IMR-90 (cell line): ENCODE measurements around the gene STEAP3. TPM values are rescaled to one million over a fixed set of nuclear protein-coding genes. Genes with fewer than 3 reads are reported as not detected.

Experiments used
- ATAC-seq: fragments of 200-7000 bp; cut with Tn5 transposase; 2 replicates; pipeline ENCODE4 v1.9.1; 2020; ENCODE audit warnings: low read depth, mild to moderate bottlenecking, moderate library complexity
- BruUV-seq: library from RNA; stranded (reverse); fragments of 400-500 nt; replicated peaks from 2 replicates; lab custom pipeline; 2021; lab: Mats Ljungman, UMichigan
- CTCF ChIA-PET: fragments of 300-600 bp; formaldehyde crosslinking; extraction: SDS; loops from one replicate; lab custom pipeline; 2021; ENCODE audit warnings: antibody characterized with exemption; lab: Yijun Ruan, JAX
- POLR2A ChIA-PET: fragments of 300-600 bp; sonication (Branson Sonifier 250); formaldehyde crosslinking; loops from one replicate; lab custom pipeline; 2022; ENCODE audit warnings: antibody characterized with exemption; ENCODE audit not compliant: unreplicated experiment; lab: Charles Lee
- DNase-seq: peaks from one replicate; pipeline ENCODE4 v3.0.0; 2013
- H2AFZ ChIP-seq: replicated peaks from 2 replicates; pipeline ENCODE3; 2013; ENCODE audit warnings: low read length, mild to moderate bottlenecking; ENCODE audit not compliant: poor library complexity
- H2AK5ac ChIP-seq: 2 replicates; pipeline ENCODE4 v1.6.1; 2013; ENCODE audit warnings: low read depth, low read length, inconsistent platforms
- H2AK9ac ChIP-seq: replicated peaks from 2 replicates; pipeline ENCODE3; 2013; ENCODE audit warnings: mild to moderate bottlenecking, low read depth, low read length, moderate library complexity; ENCODE audit not compliant: poor library complexity
- H2BK120ac ChIP-seq: 2 replicates; pipeline ENCODE4 v1.6.1; 2013; ENCODE audit warnings: low read depth, low read length, inconsistent platforms
- H2BK15ac ChIP-seq: 3 replicates; pipeline ENCODE4 v1.6.1; 2013; ENCODE audit warnings: low read depth, low read length, inconsistent platforms
- H2BK20ac ChIP-seq: 2 replicates; pipeline ENCODE4 v1.6.1; 2013; ENCODE audit warnings: low read depth, mild to moderate bottlenecking, inconsistent platforms, low read length, moderate library complexity
- H2BK5ac ChIP-seq: 2 replicates; pipeline ENCODE4 v1.6.1; 2013; ENCODE audit warnings: mild to moderate bottlenecking, low read depth, low read length, inconsistent platforms; ENCODE audit not compliant: poor library complexity, severe bottlenecking
- H3K14ac ChIP-seq: replicated peaks from 2 replicates; pipeline ENCODE4 v1.6.1; 2013; ENCODE audit warnings: low read depth, low read length, inconsistent platforms
- H3K18ac ChIP-seq: 2 replicates; pipeline ENCODE4 v1.6.1; 2013; ENCODE audit warnings: low read depth, low read length, control low read depth
- H3K23ac ChIP-seq: 2 replicates; pipeline ENCODE4 v1.6.1; 2013; ENCODE audit warnings: low read depth, low read length, inconsistent platforms
- H3K27ac ChIP-seq: 2 replicates; pipeline ENCODE4 v1.5.1; 2013; ENCODE audit warnings: mild to moderate bottlenecking, control low read depth, low read length; ENCODE audit not compliant: insufficient read depth
- H3K27me3 ChIP-seq: 2 replicates; pipeline ENCODE4 v1.6.1; 2013; ENCODE audit warnings: low read length; ENCODE audit not compliant: control insufficient read depth, insufficient read depth
- H3K36me3 ChIP-seq: 2 replicates; pipeline ENCODE4 v1.6.1; 2013; ENCODE audit warnings: low read length, mixed read lengths; ENCODE audit not compliant: control insufficient read depth, insufficient read depth
- H3K4ac ChIP-seq: 2 replicates; pipeline ENCODE4 v1.6.1; 2013; ENCODE audit warnings: low read depth, low read length, inconsistent platforms
- H3K4me1 ChIP-seq: 2 replicates; pipeline ENCODE4 v1.6.1; 2013; ENCODE audit warnings: low read length, mixed read lengths; ENCODE audit not compliant: control insufficient read depth, insufficient read depth
- H3K4me2 ChIP-seq: 2 replicates; pipeline ENCODE4 v1.6.1; 2013; ENCODE audit warnings: low read depth, mild to moderate bottlenecking, control low read depth, low read length, moderate library complexity
- H3K4me3 ChIP-seq: 2 replicates; pipeline ENCODE4 v1.5.1; 2013; ENCODE audit warnings: low read depth, mild to moderate bottlenecking, control low read depth, low read length, moderate library complexity; ENCODE audit not compliant: insufficient read depth
- H3K56ac ChIP-seq: 2 replicates; pipeline ENCODE4 v1.6.1; 2013; ENCODE audit warnings: low read length, inconsistent platforms; ENCODE audit not compliant: insufficient read depth; ENCODE audit errors: extremely low read depth
- H3K79me1 ChIP-seq, 2 experiments: 2 replicates each; pipeline ENCODE4 v1.6.1; 2013; ENCODE audit warnings: low read length in 2 of 2, inconsistent platforms in 1 of 2, low read depth in 1 of 2
- H3K9ac ChIP-seq: 2 replicates; pipeline ENCODE4 v1.6.1; 2013; ENCODE audit warnings: low read depth, low read length, control low read depth
- H3K9me1 ChIP-seq: 2 replicates; pipeline ENCODE4 v1.6.1; 2013; ENCODE audit warnings: low read length, inconsistent platforms; ENCODE audit not compliant: insufficient read depth
- H3K9me3 ChIP-seq: 2 replicates; pipeline ENCODE4 v1.6.1; 2013; ENCODE audit warnings: low read length; ENCODE audit not compliant: control insufficient read depth, insufficient read depth
- H4K20me1 ChIP-seq: 2 replicates; pipeline ENCODE4 v1.6.1; 2013; ENCODE audit warnings: low read length, inconsistent platforms; ENCODE audit not compliant: insufficient read depth
- H4K5ac ChIP-seq: 2 replicates; pipeline ENCODE4 v1.6.1; 2013; ENCODE audit warnings: mild to moderate bottlenecking, low read depth, low read length, control low read depth
- H4K8ac ChIP-seq, 2 experiments: 2 replicates each; pipeline ENCODE4 v1.6.1; 2013; ENCODE audit warnings: low read depth in 2 of 2, low read length in 2 of 2, control low read depth in 1 of 2, inconsistent platforms in 1 of 2
- H4K91ac ChIP-seq: 2 replicates; pipeline ENCODE4 v1.6.1; 2013; ENCODE audit warnings: low read depth, low read length, inconsistent platforms; ENCODE audit not compliant: insufficient read depth
- BHLHE40 ChIP-seq: fragments of 150-350 bp; IDR thresholded peaks from 2 replicates; pipeline ENCODE4 v1.6.1; 2016; ENCODE audit warnings: mild to moderate bottlenecking, low read depth, low read length
- CEBPB ChIP-seq: IDR thresholded peaks from 2 replicates; pipeline ENCODE4 v1.6.1; 2012; ENCODE audit warnings: low read depth, low read length, improper control_type of control experiment
- CHD1 ChIP-seq: IDR thresholded peaks from 2 replicates; pipeline ENCODE4 v1.6.1; 2012; ENCODE audit warnings: low read depth, low read length, improper control_type of control experiment
- MAFK ChIP-seq: IDR thresholded peaks from 2 replicates; pipeline ENCODE4 v1.6.1; 2012; ENCODE audit warnings: low read depth, low read length, improper control_type of control experiment
- MAZ ChIP-seq: IDR thresholded peaks from 2 replicates; pipeline ENCODE4 v1.6.1; 2012; ENCODE audit warnings: low read depth, mild to moderate bottlenecking, low read length, improper control_type of control experiment, moderate library complexity, borderline replicate concordance
- MXI1 ChIP-seq: IDR thresholded peaks from 2 replicates; pipeline ENCODE4 v1.6.1; 2012; ENCODE audit warnings: low read depth, mild to moderate bottlenecking, low read length, moderate library complexity, borderline replicate concordance
- NFE2L2 ChIP-seq: fragments of 150-350 bp; IDR thresholded peaks from 2 replicates; pipeline ENCODE4 v1.6.1; 2016; ENCODE audit warnings: low read depth, mild to moderate bottlenecking, low read length
- POLR2A ChIP-seq: IDR thresholded peaks from 2 replicates; pipeline ENCODE4 v1.6.1; 2012; ENCODE audit warnings: mild to moderate bottlenecking, low read depth, low read length
- RFX5 ChIP-seq: IDR thresholded peaks from 2 replicates; pipeline ENCODE4 v1.8.0; 2012; ENCODE audit warnings: low read depth, mild to moderate bottlenecking, low read length, moderate library complexity
- SMC3 ChIP-seq: fragments of 150-350 bp; IDR thresholded peaks from 2 replicates; pipeline ENCODE4 v1.6.1; 2016; ENCODE audit warnings: low read depth, mild to moderate bottlenecking, antibody characterized with exemption, low read length, moderate library complexity
- WGBS, 2 experiments: methylation state at CpG; one replicate each; pipeline versions ENCODE4 v1.1.5 to v1.1.7; 2013; ENCODE audit warnings: missing lambda C conversion rate in 2 of 2; ENCODE audit not compliant: insufficient read length in 1 of 2; ENCODE audit errors: extremely low coverage in 2 of 2; 5-methylcytosine and 5-hydroxymethylcytosine counted together
- dilution Hi-C: fragments of 300-500 bp; cut with HindIII; formaldehyde crosslinking; loops from one replicate; pipeline ENCODE4 v1.14.3; 2018; ENCODE audit warnings: low sequenced_read_pairs; ENCODE audit not compliant: unreplicated experiment
- in situ Hi-C: fragments of 300-500 bp; cut with MboI; formaldehyde crosslinking; loops from 3 replicates; pipeline ENCODE4 v1.14.3; 2019; ENCODE audit warnings: low sequenced_read_pairs, inconsistent platforms, mixed read lengths
- intact Hi-C: fragments of 100-400 bp; cut with micrococcal nuclease; formaldehyde crosslinking; loops from 2 replicates; pipeline ENCODE4 v1.10.0; 2022
- polyA plus RNA-seq, 3 experiments: library from polyadenylated mRNA; depleted of rRNA; stranded (reverse); fragments of >200 nt; gene quantifications; 2 replicates each; pipeline ENCODE4 v1.2.3, GENCODE V29; 2012; ENCODE audit warnings: low replicate concordance in 1 of 3
- total RNA-seq: library from RNA; depleted of rRNA; stranded (reverse); fragments of >200 nt; gene quantifications from 2 replicates; pipeline ENCODE4 v1.2.3, GENCODE V29; 2012
- TF ChIP-seq, protein P1 (sequence below): conservative IDR thresholded peaks from 2 replicates; pipeline ENCODE4 v1.5.1; 2012; ENCODE audit warnings: mild to moderate bottlenecking, low read depth, low read length, improper control_type of control experiment
- TF ChIP-seq, protein P2 (sequence below): fragments of 150-350 bp; IDR thresholded peaks from 2 replicates; pipeline ENCODE4 v1.6.1; 2016; ENCODE audit warnings: low read depth, mild to moderate bottlenecking, low read length, moderate library complexity, borderline replicate concordance

Gene STEAP3
- total and polyA plus RNA-seq, 2 of the 4 experiments (the other 2 are of a cell fraction) = 19.4 to 43.9 TPM

- ATAC-seq = no peak
- BruUV-seq = no TSS peak
- Histone ChIP-seq H3K9me3 (peaks cover 2% of the 10 kb centered on the region; the same call in 1 of the 2 replicates), H3K4ac (no peak overlapping the region), H3K18ac (no peak overlapping the region), H2BK120ac (no peak overlapping the region), H4K5ac (no peak overlapping the region), H2BK15ac (no peak overlapping the region), H3K14ac (no peak overlapping the region), H3K4me3 (no peak overlapping the region), H3K4me1 (peaks cover 16% of the 10 kb centered on the region), H3K23ac (no peak overlapping the region), H4K8ac (no peak overlapping the region), H3K9ac (no peak overlapping the region), H3K56ac (no peak overlapping the region), H3K36me3 (peaks cover 4% of the 10 kb centered on the region), H3K9me1 (peaks cover 18% of the 10 kb centered on the region), H3K4me2 (no peak overlapping the region), H2BK5ac (no peak overlapping the region), H3K79me1 (peaks cover 0 to 16% of the 10 kb centered on the region in 2 experiments; a peak in 1 of 4 replicates), H3K27ac (no peak overlapping the region), H4K91ac (no peak overlapping the region), H4K20me1 (peaks cover 1% of the 10 kb centered on the region), H2AK5ac (no peak overlapping the region), H3K27me3 (no peaks in the 10 kb centered on the region), H2BK20ac (no peak overlapping the region), H2AK9ac (no peak overlapping the region), H2AFZ (no peak overlapping the region)
- dilution Hi-C loops (no loop called here), in situ Hi-C loops (loop anchor here (25.0 kb wide), 1 partner anchor 991 kb away; no protein-coding TSS in a partner anchor), intact Hi-C loops (no loop called here)
- no peak for TF ChIP-seq CHD1
- TF ChIP-seq, protein P1, sequence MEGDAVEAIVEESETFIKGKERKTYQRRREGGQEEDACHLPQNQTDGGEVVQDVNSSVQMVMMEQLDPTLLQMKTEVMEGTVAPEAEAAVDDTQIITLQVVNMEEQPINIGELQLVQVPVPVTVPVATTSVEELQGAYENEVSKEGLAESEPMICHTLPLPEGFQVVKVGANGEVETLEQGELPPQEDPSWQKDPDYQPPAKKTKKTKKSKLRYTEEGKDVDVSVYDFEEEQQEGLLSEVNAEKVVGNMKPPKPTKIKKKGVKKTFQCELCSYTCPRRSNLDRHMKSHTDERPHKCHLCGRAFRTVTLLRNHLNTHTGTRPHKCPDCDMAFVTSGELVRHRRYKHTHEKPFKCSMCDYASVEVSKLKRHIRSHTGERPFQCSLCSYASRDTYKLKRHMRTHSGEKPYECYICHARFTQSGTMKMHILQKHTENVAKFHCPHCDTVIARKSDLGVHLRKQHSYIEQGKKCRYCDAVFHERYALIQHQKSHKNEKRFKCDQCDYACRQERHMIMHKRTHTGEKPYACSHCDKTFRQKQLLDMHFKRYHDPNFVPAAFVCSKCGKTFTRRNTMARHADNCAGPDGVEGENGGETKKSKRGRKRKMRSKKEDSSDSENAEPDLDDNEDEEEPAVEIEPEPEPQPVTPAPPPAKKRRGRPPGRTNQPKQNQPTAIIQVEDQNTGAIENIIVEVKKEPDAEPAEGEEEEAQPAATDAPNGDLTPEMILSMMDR = no peak
- no peak for TF ChIP-seq MXI1
- no peak for TF ChIP-seq BHLHE40
- TF ChIP-seq, protein P2, sequence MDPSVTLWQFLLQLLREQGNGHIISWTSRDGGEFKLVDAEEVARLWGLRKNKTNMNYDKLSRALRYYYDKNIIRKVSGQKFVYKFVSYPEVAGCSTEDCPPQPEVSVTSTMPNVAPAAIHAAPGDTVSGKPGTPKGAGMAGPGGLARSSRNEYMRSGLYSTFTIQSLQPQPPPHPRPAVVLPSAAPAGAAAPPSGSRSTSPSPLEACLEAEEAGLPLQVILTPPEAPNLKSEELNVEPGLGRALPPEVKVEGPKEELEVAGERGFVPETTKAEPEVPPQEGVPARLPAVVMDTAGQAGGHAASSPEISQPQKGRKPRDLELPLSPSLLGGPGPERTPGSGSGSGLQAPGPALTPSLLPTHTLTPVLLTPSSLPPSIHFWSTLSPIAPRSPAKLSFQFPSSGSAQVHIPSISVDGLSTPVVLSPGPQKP = no peak
- no peak for TF ChIP-seq NFE2L2
- no peak for TF ChIP-seq SMC3
- TF ChIP-seq POLR2A = no peak
- no peak for TF ChIP-seq CEBPB
- TF ChIP-seq RFX5 = no peak
- no peak for TF ChIP-seq MAZ
- TF ChIP-seq MAFK = no peak
- POLR2A ChIA-PET = no interaction called here
- no peak for DNase-seq
- CTCF ChIA-PET = no interaction called here
- WGBS, 2 experiments = no CpG with 5 or more reads among the region's 3 CpGs
Measured at GRCh38 chr2:119245841-119246230, 22.2 kb downstream of the STEAP3 start.
